Neural progenitor cell (in vitro differentiated cells): ENCODE measurements around the gene MNT. TPM values are rescaled to one million over a fixed set of nuclear protein-coding genes. Genes with fewer than 3 reads are reported as not detected.

Experiments
- DNase-seq: peaks from one replicate; pipeline ENCODE4 v3.0.0-alpha.2; 2016; ENCODE audit warnings: low spot score
- H2AFZ ChIP-seq: fragments of 200-600 bp; sonication (generic); replicated peaks from 2 replicates; pipeline ENCODE4 v1.6.1; 2016; ENCODE audit warnings: antibody characterized with exemption
- H3F3A ChIP-seq: fragments of 200-600 bp; sonication (generic); 2 replicates; pipeline ENCODE4 v1.6.1; 2016; ENCODE audit warnings: antibody characterized with exemption, low read depth
- H3K27ac ChIP-seq: fragments of 200-600 bp; sonication (generic); 2 replicates; pipeline ENCODE4 v1.5.1; 2016; ENCODE audit warnings: mild to moderate bottlenecking
- H3K27me3 ChIP-seq: fragments of 200-600 bp; sonication (generic); 2 replicates; pipeline ENCODE4 v1.6.1; 2016; ENCODE audit warnings: mild to moderate bottlenecking, moderate library complexity
- H3K36me3 ChIP-seq: fragments of 200-600 bp; sonication (generic); 2 replicates; pipeline ENCODE4 v1.5.1; 2016
- H3K4me1 ChIP-seq: fragments of 200-600 bp; sonication (generic); 2 replicates; pipeline ENCODE4 v1.6.1; 2016; ENCODE audit warnings: mixed run types
- H3K4me2 ChIP-seq: fragments of 200-600 bp; sonication (generic); 2 replicates; pipeline ENCODE4 v1.6.1; 2016
- H3K4me3 ChIP-seq: fragments of 200-600 bp; sonication (generic); 2 replicates; pipeline ENCODE4 v1.5.1; 2016
- H3K79me2 ChIP-seq: fragments of 200-600 bp; sonication (generic); 2 replicates; pipeline ENCODE4 v1.6.1; 2016; ENCODE audit warnings: low read depth
- H3K9ac ChIP-seq: fragments of 200-600 bp; sonication (generic); 2 replicates; pipeline ENCODE4 v1.6.1; 2016
- H3K9me3 ChIP-seq: fragments of 200-600 bp; sonication (generic); 2 replicates; pipeline ENCODE4 v1.5.1; 2016; ENCODE audit warnings: low read depth
- H4K20me1 ChIP-seq: fragments of 200-600 bp; sonication (generic); 2 replicates; pipeline ENCODE4 v1.6.1; 2016; ENCODE audit warnings: low read depth
- H3K27ac Mint-ChIP-seq: 3 replicates; pipeline ENCODE4 v1.8.0; 2021; ENCODE audit warnings: mixed read lengths
- H3K27me3 Mint-ChIP-seq: 2 replicates; pipeline ENCODE4 v1.8.0; 2022; ENCODE audit warnings: low read depth, mild to moderate bottlenecking, inconsistent platforms, moderate library complexity, mixed read lengths; ENCODE audit not compliant: insufficient read depth
- H3K36me3 Mint-ChIP-seq: 3 replicates; pipeline ENCODE4 v1.8.0; 2021; ENCODE audit warnings: mixed read lengths
- H3K4me1 Mint-ChIP-seq: 3 replicates; pipeline ENCODE4 v1.8.0; 2021; ENCODE audit warnings: mixed read lengths
- H3K4me3 Mint-ChIP-seq: 3 replicates; pipeline ENCODE4 v1.8.0; 2021; ENCODE audit warnings: mild to moderate bottlenecking, moderate library complexity, mixed read lengths
- H3K9me3 Mint-ChIP-seq: 3 replicates; pipeline ENCODE4 v1.8.0; 2020; ENCODE audit warnings: mixed read lengths
- CTCF ChIP-seq: fragments of 200-600 bp; sonication (generic); IDR thresholded peaks from 2 replicates; pipeline ENCODE4 v1.5.1; 2017; ENCODE audit warnings: antibody characterized with exemption, mild to moderate bottlenecking
- EZH2 ChIP-seq: fragments of 200-600 bp; sonication (generic); IDR thresholded peaks from 2 replicates; pipeline ENCODE4 v1.6.1; 2017; ENCODE audit warnings: antibody characterized with exemption, mild to moderate bottlenecking, moderate library complexity
- EZH2phosphoT487 ChIP-seq: fragments of 200-600 bp; sonication (generic); IDR thresholded peaks from 2 replicates; pipeline ENCODE4 v1.6.1; 2017; ENCODE audit warnings: antibody characterized with exemption
- total RNA-seq: library from RNA; depleted of rRNA; stranded (reverse); fragments of >200 nt; gene quantifications from 2 replicates; pipeline ENCODE4 v1.2.3, GENCODE V29; 2015; ENCODE audit warnings: low replicate concordance

MNT gene
- total RNA-seq, 1 donor from 2014 or later: 2.2 TPM

- Histone ChIP-seq H3K9me3 (no peaks in the 10 kb centered on the region), H3K27me3 (no peaks in the 10 kb centered on the region), H3K4me3 (no peak overlapping the region), H3F3A (peaks cover 48% of the 10 kb centered on the region), H3K4me2 (no peak overlapping the region), H4K20me1 (no peaks in the 10 kb centered on the region), H3K79me2 (peaks cover 11% of the 10 kb centered on the region), H2AFZ (no peak overlapping the region), H3K36me3 (no peaks in the 10 kb centered on the region), H3K4me1 (peaks cover 27% of the 10 kb centered on the region), H3K27ac (no peak overlapping the region), H3K9ac (no peak overlapping the region)
- H3K4me1 Mint-ChIP-seq: peaks cover 34% of the 10 kb centered on the region
- H3K36me3 Mint-ChIP-seq: peaks cover 2% of the 10 kb centered on the region
- no peak for DNase-seq
- peak overlapping the region; percentile 81 for H3K27ac Mint-ChIP-seq
- H3K4me3 Mint-ChIP-seq: no peak overlapping the region
- TF ChIP-seq EZH2phosphoT487 (no peak), EZH2 (no peak), CTCF (no peak)
- H3K27me3 Mint-ChIP-seq: peaks cover 4% of the 10 kb centered on the region
- no peaks in the 10 kb centered on the region for H3K9me3 Mint-ChIP-seq
Observed at GRCh38 chr17:2351269-2351668, 49.6 kb downstream of the MNT start.

DNA sequence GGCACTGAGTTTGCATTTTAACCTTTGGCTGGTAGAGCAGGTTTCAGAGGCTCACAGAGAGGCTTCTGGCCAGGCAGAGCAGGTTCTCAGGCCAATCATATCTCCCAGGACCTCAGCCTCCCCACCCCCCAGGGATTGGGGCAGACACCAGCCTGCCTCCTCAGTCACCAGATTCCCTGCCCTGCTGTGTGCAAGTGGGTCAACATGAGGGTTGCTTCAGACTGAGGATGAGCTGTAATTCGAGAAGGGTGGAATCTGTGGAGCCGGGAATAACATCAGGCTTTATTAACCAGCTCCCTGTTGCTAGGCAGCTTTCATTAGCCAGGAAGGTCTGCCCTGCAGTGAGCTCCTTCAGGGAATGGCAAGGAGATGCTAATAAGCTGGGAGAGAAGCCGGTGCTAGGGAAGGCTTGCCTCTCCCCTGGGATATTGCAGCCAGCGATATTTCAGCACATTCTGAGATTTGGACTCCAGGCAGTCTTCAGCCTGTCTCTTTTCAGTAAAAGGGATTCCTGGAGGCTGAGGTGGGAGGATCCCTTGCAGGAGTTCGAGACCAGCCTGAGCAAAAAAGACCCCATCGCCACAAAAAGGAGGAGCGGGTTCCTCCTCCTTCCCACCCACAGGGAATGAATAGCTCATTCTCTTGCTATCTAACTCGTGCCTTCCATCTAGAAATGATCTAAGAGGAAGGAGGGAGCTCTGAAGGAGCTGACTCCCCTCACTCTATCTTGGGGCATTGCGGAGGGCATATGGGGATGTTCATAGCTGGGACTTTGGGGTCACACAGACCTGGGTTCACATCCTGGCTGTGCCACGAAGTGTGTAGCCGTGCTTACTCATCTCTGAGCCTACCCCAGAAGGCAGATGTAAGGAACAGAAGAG is 52.8 kb downstream of the MNT start:
- H3K4me1 Mint-ChIP-seq: peaks cover 41% of the 10 kb centered on the region
- Histone ChIP-seq H3K4me3 (peak overlapping the region; percentile 43), H3K79me2 (peaks cover 11% of the 10 kb centered on the region), H3F3A (peaks cover 43% of the 10 kb centered on the region), H4K20me1 (no peaks in the 10 kb centered on the region), H3K4me2 (peak overlapping the region; percentile 76), H3K27ac (peak overlapping the region; percentile 88), H2AFZ (peak overlapping the region; percentile 61), H3K4me1 (peaks cover 27% of the 10 kb centered on the region), H3K9ac (no peak overlapping the region), H3K9me3 (no peaks in the 10 kb centered on the region), H3K36me3 (no peaks in the 10 kb centered on the region), H3K27me3 (no peaks in the 10 kb centered on the region)
- H3K27ac Mint-ChIP-seq: peak overlapping the region; percentile 100
- H3K4me3 Mint-ChIP-seq: peak overlapping the region; percentile 82
- DNase-seq: peak; percentile 92
- H3K36me3 Mint-ChIP-seq: peaks cover 6% of the 10 kb centered on the region
- peaks cover 4% of the 10 kb centered on the region for H3K27me3 Mint-ChIP-seq
- no peak for TF ChIP-seq EZH2
- TF ChIP-seq CTCF: no peak
- TF ChIP-seq EZH2phosphoT487: no peak
- no peaks in the 10 kb centered on the region for H3K9me3 Mint-ChIP-seq

- H3K4me3 ChIP-seq: no peak overlapping the region
- H3K4me1 Mint-ChIP-seq: peaks cover 30% of the 10 kb centered on the region
- no peak overlapping the region for H3K27ac Mint-ChIP-seq
- H3K27me3 ChIP-seq: no peaks in the 10 kb centered on the region
- no peak overlapping the region for H3K4me2 ChIP-seq
- no peaks in the 10 kb centered on the region for H3K9me3 ChIP-seq
- no peak overlapping the region for H3K4me3 Mint-ChIP-seq
- H3K9ac ChIP-seq: no peak overlapping the region
- no peak overlapping the region for H3K27ac ChIP-seq
- H3K4me1 ChIP-seq: peaks cover 16% of the 10 kb centered on the region
- H3K36me3 ChIP-seq: no peaks in the 10 kb centered on the region
- H3K36me3 Mint-ChIP-seq: peaks cover 11% of the 10 kb centered on the region
- no peak for DNase-seq
- TF ChIP-seq EZH2 (no peak), EZH2phosphoT487 (no peak), CTCF (no peak)
- no peak overlapping the region for H2AFZ ChIP-seq
- peaks cover 4% of the 10 kb centered on the region for H3K27me3 Mint-ChIP-seq
- H3K79me2 ChIP-seq: peaks cover 11% of the 10 kb centered on the region
- H3K9me3 Mint-ChIP-seq: no peaks in the 10 kb centered on the region
- H3F3A ChIP-seq: peaks cover 33% of the 10 kb centered on the region
- no peaks in the 10 kb centered on the region for H4K20me1 ChIP-seq
Observed at GRCh38 chr17:2346475-2346874, 54.4 kb downstream of the MNT start.
